Keratinocyte (primary cell): Measurements from ENCODE around the gene SKIC8. TPM values are rescaled to one million over a fixed set of nuclear protein-coding genes. Genes with fewer than 3 reads are reported as not detected.

Source experiments
- DNase-seq: peaks from one replicate; pipeline ENCODE4 v3.0.0-alpha.2; 2011; ENCODE audit warnings: low read depth, missing footprints, low spot score
- FAIRE-seq: peaks from 2 replicates; lab custom pipeline; 2011; peaks lifted over from hg19 to GRCh38; lab: Jason Lieb, UNC
- H2AFZ ChIP-seq: 2 replicates; pipeline ENCODE4 v1.6.0; 2012; ENCODE audit warnings: low read length, control low read depth, inconsistent platforms; ENCODE audit not compliant: control insufficient read depth
- H3K27ac ChIP-seq: 2 replicates; pipeline ENCODE4 v1.5.1; 2011; ENCODE audit warnings: low read length; ENCODE audit not compliant: control insufficient read depth, insufficient read depth
- H3K27me3 ChIP-seq: 3 replicates; pipeline ENCODE4 v1.6.0; 2011; ENCODE audit warnings: low read length; ENCODE audit not compliant: control insufficient read depth, insufficient read depth; ENCODE audit errors: extremely low read depth
- H3K36me3 ChIP-seq, 2 experiments: 2 replicates in 1 of 2; 3 replicates in 1 of 2; pipeline ENCODE4 v1.5.1; 2011; ENCODE audit warnings: low read length in 2 of 2, mild to moderate bottlenecking in 1 of 2; ENCODE audit not compliant: control insufficient read depth in 2 of 2, insufficient read depth in 2 of 2; ENCODE audit errors: extremely low read depth in 1 of 2
- H3K4me1 ChIP-seq: 3 replicates; pipeline ENCODE4 v1.5.1; 2011; ENCODE audit warnings: low read length; ENCODE audit not compliant: control insufficient read depth, insufficient read depth; ENCODE audit errors: extremely low read depth
- H3K4me2 ChIP-seq: 3 replicates; pipeline ENCODE4 v1.6.0; 2011; ENCODE audit warnings: low read depth, low read length; ENCODE audit not compliant: control insufficient read depth, insufficient read depth; ENCODE audit errors: extremely low read depth
- H3K4me3 ChIP-seq, 3 experiments: fragments of 200-600 bp in 1 of 3; sonication (generic) in 1 of 3; 2 replicates in 2 of 3; 3 replicates in 1 of 3; pipeline ENCODE4 v1.5.1; 2011 to 2016; ENCODE audit warnings: low read length in 3 of 3, mild to moderate bottlenecking in 3 of 3, control low read depth in 2 of 3, inconsistent platforms in 1 of 3, low read depth in 1 of 3, mixed read lengths in 1 of 3, mixed run types in 1 of 3, moderate library complexity in 1 of 3; ENCODE audit not compliant: control insufficient read depth in 2 of 3, insufficient read depth in 2 of 3; ENCODE audit errors: extremely low read depth in 1 of 3
- H3K79me2 ChIP-seq: 2 replicates; pipeline ENCODE4 v1.6.0; 2012; ENCODE audit warnings: low read length; ENCODE audit not compliant: control insufficient read depth, insufficient read depth
- H3K9ac ChIP-seq: 3 replicates; pipeline ENCODE4 v1.6.0; 2011; ENCODE audit warnings: low read length; ENCODE audit not compliant: control insufficient read depth, insufficient read depth; ENCODE audit errors: extremely low read depth
- H3K9me1 ChIP-seq: 3 replicates; pipeline ENCODE4 v1.6.0; 2011; ENCODE audit warnings: low read length; ENCODE audit not compliant: control insufficient read depth, insufficient read depth; ENCODE audit errors: extremely low read depth
- H3K9me3 ChIP-seq: 2 replicates; pipeline ENCODE4 v1.5.1; 2012; ENCODE audit warnings: low read depth, low read length; ENCODE audit not compliant: control insufficient read depth
- H4K20me1 ChIP-seq: 3 replicates; pipeline ENCODE4 v1.6.0; 2011; ENCODE audit warnings: low read length; ENCODE audit not compliant: control insufficient read depth, insufficient read depth; ENCODE audit errors: extremely low read depth
- CTCF ChIP-seq, 3 experiments: IDR thresholded peaks in 1 of 3; conservative IDR thresholded peaks in 1 of 3; optimal IDR thresholded peaks in 1 of 3; 2 replicates in 2 of 3; 3 replicates in 1 of 3; pipeline versions ENCODE3 to v1.5.1; 2011; ENCODE audit warnings: low read length in 3 of 3, mild to moderate bottlenecking in 3 of 3, moderate library complexity in 2 of 3, control low read depth in 1 of 3, inconsistent platforms in 1 of 3; ENCODE audit not compliant: insufficient read depth in 2 of 3; ENCODE audit errors: extremely low read depth in 1 of 3
- EZH2 ChIP-seq: IDR thresholded peaks from one replicate; pipeline ENCODE4 v1.6.1; 2012; ENCODE audit warnings: inconsistent platforms, mild to moderate bottlenecking, low read length, moderate library complexity
- dilution Hi-C: fragments of 300-500 bp; cut with MboI; formaldehyde crosslinking; loops from one replicate; pipeline ENCODE4 v1.7.0; 2020; ENCODE audit warnings: low sequenced_read_pairs; ENCODE audit not compliant: extremely low pct_ligation_motif_present
- polyA plus RNA-seq, 5 experiments: library from polyadenylated mRNA; depleted of rRNA in 3 of 5; stranded (reverse) in 3 of 5; stranded (forward) in 1 of 5; unstranded in 1 of 5; fragments of >200 nt; gene quantifications; 1 replicate in 1 of 5; 2 replicates in 3 of 5; 3 replicates in 1 of 5; pipeline versions ENCODE4 v1.2.1 to v1.2.3, GENCODE V29; 2011 to 2012; ENCODE audit warnings: missing spikeins in 2 of 5, low read depth in 1 of 5, low replicate concordance in 1 of 5

The SKIC8 gene
- polyA plus RNA-seq, 1 donor (not counting 4 experiments of a cell fraction or from before 2014, with no cell fraction given), result 101 TPM

GRCh38 chr15:78291052-78291451, 8.4 kb downstream of the SKIC8 start:
- H3K79me2 ChIP-seq, result peaks cover 7% of the 10 kb centered on the region
- H3K36me3 ChIP-seq, result peaks cover 19 to 24% of the 10 kb centered on the region in 2 experiments
- no peak overlapping the region for H2AFZ ChIP-seq
- no peaks in the 10 kb centered on the region for H3K9me3 ChIP-seq
- H3K4me2 ChIP-seq, result no peak overlapping the region
- H3K27ac ChIP-seq, result no peak overlapping the region
- no peak overlapping the region for H3K4me3 ChIP-seq
- no peaks in the 10 kb centered on the region for H3K4me1 ChIP-seq
- no peaks in the 10 kb centered on the region for H3K27me3 ChIP-seq
- H4K20me1 ChIP-seq, result no peaks in the 10 kb centered on the region
- DNase-seq (no peak), FAIRE-seq (no peak)
- TF ChIP-seq CTCF (optimal IDR thresholded peaks at IDR 0.05 in 1 of 3, IDR thresholded peaks at IDR 0.05 in 1 of 3, conservative IDR thresholded peaks at IDR 0.05 in 1 of 3; ENCODE audit: extremely low read depth in 1 of 3, insufficient read depth in 2 of 3, low read length in 3 of 3) (no peak), EZH2 (no peak)
- dilution Hi-C loops, result no loop called here
- no peak overlapping the region for H3K9ac ChIP-seq
- no peaks in the 10 kb centered on the region for H3K9me1 ChIP-seq

- no peaks in the 10 kb centered on the region for H4K20me1 ChIP-seq
- peaks cover 18 to 24% of the 10 kb centered on the region in 2 experiments for H3K36me3 ChIP-seq
- no peak overlapping the region for H3K9ac ChIP-seq
- no peak overlapping the region for H2AFZ ChIP-seq
- no peak overlapping the region for H3K4me2 ChIP-seq
- DNase-seq, result no peak
- no peak overlapping the region for H3K27ac ChIP-seq
- FAIRE-seq, result no peak
- peaks cover 2% of the 10 kb centered on the region for H3K79me2 ChIP-seq
- H3K9me1 ChIP-seq, result no peaks in the 10 kb centered on the region
- no peaks in the 10 kb centered on the region for H3K4me1 ChIP-seq
- no peaks in the 10 kb centered on the region for H3K27me3 ChIP-seq
- H3K9me3 ChIP-seq, result no peaks in the 10 kb centered on the region
- no peak overlapping the region for H3K4me3 ChIP-seq
- TF ChIP-seq EZH2, result no peak
- dilution Hi-C loops, result no loop called here
Observed at GRCh38 chr15:78290222-78290621, 9.2 kb downstream of the SKIC8 start.

DNA sequence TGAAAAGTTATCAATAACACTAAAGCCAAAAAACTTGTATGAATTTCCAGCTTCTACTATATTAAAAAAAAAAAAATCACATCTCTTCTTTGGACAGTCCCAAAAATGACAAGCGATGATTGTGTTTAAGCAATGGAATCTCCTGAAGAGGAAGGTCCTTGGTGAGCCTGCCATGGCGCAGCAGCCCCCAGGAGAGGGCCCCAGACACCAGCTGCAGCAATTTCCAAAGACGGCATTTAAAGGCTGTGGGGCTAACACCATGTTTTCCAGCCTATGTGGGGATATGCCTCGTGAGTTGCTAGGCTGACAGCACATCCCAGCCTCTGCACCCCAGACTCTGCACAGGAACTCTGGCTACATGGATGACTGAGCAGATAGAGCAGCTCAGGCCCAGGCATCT, 14.7 kb downstream of the SKIC8 start:
- FAIRE-seq, result no peak
- Histone ChIP-seq H3K4me2 (no peak overlapping the region), H3K36me3 (peaks cover 24 to 33% of the 10 kb centered on the region in 2 experiments)

More for the DNA sequence above, 14.7 kb downstream of the SKIC8 start:
- TF ChIP-seq EZH2 (no peak), CTCF (optimal IDR thresholded peaks at IDR 0.05 in 1 of 3, IDR thresholded peaks at IDR 0.05 in 1 of 3, conservative IDR thresholded peaks at IDR 0.05 in 1 of 3; ENCODE audit: extremely low read depth in 1 of 3, insufficient read depth in 2 of 3, low read length in 3 of 3) (no peak)
- Histone ChIP-seq H3K27ac (no peak overlapping the region), H3K9me1 (no peaks in the 10 kb centered on the region), H4K20me1 (no peaks in the 10 kb centered on the region), H3K9me3 (no peaks in the 10 kb centered on the region), H3K9ac (no peak overlapping the region), H2AFZ (no peak overlapping the region), H3K79me2 (no peaks in the 10 kb centered on the region), H3K27me3 (no peaks in the 10 kb centered on the region), H3K4me1 (no peaks in the 10 kb centered on the region), H3K4me3 (no peak overlapping the region)
- no peak for DNase-seq
- dilution Hi-C loops, result no loop called here
